Dermis microvascular lymphatic vessel endothelial cell (primary cell): ENCODE measurements around the gene MMP15. TPM values are rescaled to one million over a fixed set of nuclear protein-coding genes. Genes with fewer than 3 reads are reported as not detected.
"Not testable (repeated sequence)": the region's sequence is repeated elsewhere in the genome, so short reads cannot be mapped to it uniquely, and the experiment has no call there.

Source experiments
- DNase-seq, 2 donors: peaks; one replicate each; pipeline versions ENCODE4 v3.0.0 to v3.0.0-alpha.2; 2010; ENCODE audit warnings: low read depth in 2 of 2
- total RNA-seq: library from RNA; depleted of rRNA; stranded (reverse); fragments of >200 nt; gene quantifications from 2 replicates; pipeline ENCODE4 v1.2.1, GENCODE V29; 2014

Gene MMP15
- total RNA-seq, 1 donor from 2014 or later, result 6.9 TPM

DNA sequence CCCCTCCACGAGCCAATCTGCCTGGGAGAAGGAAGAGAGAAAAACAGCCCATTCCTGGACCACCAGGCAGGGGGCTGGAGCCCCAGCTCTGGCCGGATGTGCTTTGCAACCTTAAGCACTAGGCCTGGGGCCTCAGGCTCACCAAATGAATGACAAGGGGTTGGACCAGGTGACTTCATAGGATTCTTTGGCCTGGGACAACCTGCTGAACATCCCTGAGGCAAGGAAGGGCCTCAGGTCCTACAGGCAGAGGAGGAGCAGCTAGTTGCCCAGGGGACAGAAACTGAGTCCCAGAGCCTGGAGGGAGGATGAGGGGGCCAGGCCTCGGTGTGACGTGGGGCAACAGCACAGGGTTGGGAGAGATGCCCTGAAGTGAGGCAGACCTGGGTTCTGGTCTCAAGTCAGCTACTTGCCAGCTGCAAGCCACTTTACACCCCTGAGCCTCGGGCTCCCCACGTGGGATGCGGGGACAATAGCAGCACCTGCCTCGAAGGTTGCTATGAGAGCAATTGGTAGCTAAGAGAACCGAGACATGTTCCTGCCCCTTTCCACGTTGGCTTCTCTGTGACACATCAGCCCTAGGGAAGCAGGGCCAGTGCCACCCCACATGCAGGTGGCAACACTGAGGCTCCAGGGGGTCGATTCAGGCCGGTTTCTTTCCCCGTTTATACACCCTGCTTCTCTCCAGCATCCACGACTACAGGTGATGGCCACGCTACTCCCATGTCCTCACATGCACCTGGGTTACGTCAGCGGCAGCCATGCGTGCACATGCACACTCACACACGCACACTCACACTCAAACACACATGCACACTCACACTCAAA, 61.0 kb downstream of the MMP15 start:
- no peak for DNase-seq

DNA sequence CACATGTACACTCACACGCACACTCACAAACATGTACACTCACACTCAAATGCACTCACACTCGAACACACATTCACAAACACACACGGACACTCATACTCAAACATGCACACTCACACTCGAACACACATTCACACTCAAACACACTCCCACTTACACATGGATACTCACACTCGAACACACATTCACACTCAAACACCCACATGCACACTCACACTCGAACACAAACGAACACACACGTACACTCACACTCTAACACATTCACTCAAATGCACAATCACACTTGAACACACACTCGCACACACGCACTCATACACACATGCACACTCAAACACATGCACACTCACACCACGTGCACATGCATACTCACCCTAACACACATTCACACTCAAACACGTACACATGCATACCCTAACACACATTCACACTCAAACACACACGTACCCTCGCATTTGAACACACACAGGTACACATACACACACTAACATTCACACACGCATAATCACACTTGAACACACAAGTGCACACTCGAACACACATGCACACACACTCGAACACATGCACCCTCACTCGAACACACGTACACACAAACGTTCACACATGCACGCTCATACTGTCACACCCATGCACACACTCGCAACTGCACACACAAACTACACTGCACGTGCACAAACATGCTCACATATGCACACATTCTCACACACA, 61.8 kb downstream of the MMP15 start:
- DNase-seq, result no peak

DNA sequence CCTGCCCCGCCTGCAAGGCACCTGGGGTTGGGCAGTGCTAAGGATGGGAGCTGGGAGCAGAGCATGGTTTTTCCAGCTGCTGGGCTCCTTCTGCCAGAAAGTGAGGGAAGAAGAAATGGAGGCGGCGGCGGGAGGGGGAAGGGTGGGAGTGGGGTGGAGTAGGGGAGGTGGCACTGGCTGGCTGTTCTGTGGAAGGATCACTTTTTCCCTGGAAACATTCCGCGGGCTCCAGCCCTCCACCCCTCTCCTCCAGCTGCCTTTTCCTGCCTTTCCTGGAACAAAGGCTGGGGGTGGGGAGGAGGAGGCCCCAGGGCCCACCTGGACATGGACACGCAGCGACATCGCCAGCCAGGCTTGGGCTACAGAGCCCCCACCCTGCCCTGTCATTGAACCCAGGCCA, 62.5 kb downstream of the MMP15 start:
- DNase-seq, result no peak

GRCh38 chr16:58090396-58090795, 64.8 kb downstream of the MMP15 start:
- not testable (repeated sequence) for DNase-seq

- DNase-seq, result no peak
Measured at GRCh38 chr16:58094026-58094425, 68.5 kb downstream of the MMP15 start.

DNA sequence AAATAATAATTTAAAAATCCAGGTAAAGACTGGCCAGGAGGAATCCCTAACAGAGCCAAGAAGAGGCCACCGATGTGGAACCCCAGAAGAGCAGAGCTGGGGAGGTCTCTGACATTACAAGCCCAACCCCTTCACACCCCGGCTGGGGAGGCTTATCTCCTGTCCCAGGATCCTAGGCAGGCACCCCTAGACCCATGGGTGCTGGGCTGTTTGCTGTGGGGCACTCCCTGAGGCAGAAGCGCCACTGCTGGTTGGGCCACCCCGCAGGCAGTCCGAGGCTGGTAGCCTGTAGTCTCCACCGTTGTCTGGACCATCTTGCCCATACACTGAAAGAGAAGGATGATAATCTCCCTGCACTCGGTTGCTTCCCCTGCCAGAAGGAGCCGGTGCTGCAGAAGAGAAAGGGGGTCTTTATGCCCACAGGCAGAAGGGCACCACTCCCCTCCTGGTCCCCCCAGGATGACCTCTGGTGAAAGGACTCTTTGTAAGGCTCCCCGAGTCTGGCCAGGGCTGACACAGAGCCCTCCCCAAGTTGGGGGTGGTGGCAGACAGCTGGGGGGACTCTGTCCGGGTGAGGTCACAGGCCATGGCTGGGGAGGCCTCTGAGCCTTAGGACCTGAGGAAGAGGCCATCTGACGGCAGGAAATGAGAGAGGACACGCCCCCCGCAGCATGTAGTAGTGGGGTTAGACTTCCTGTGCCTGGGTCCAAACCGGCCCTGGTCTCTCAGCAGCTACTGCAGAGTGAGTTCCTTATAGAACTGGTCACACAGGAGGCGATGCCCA, 69.4 kb downstream of the MMP15 start:
- no peak for DNase-seq

DNA sequence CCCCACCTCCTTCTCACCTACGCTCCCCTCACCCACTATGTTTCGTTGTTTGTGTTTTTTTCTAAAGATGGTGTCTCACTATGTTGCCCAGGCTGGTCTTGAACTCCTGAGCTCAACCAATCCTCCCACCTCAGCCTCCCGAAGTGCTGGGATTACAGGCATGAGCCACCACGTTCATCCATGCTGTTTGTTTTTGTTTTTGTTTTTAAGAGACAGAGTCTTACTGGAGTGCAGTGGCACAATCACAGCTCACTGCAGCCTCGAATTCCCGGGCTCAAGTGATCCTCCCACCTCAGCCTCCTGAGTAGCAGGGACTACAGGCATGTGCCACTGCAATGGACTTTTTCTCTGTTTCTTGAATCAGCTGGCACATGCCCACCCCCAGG, 70.0 kb downstream of the MMP15 start:
- DNase-seq, result not testable (repeated sequence)

GRCh38 chr16:58096249-58096648, 70.7 kb downstream of the MMP15 start:
- no peak for DNase-seq

Other genes starting within 250 kb of the MMP15 start
- 31.1 and 63.8 TPM in 2 replicates for gene KIFC3, start 223.3 kb upstream of the MMP15 start, total RNA-seq
- not detected in 2 replicates for gene CNGB1, start 54.6 kb upstream of the MMP15 start, total RNA-seq
- gene ZNF319, start 25.1 kb upstream of the MMP15 start, total RNA-seq, result 2.2 and 3.9 TPM in 2 replicates
- gene USB1, start 24.3 kb upstream of the MMP15 start, total RNA-seq, result 20.4 and 33.8 TPM in 2 replicates
- gene CFAP20, start 103.6 kb downstream of the MMP15 start, total RNA-seq, result 44.3 and 51.2 TPM in 2 replicates
- 27.2 and 33.8 TPM in 2 replicates for gene CSNK2A2, start 172.4 kb downstream of the MMP15 start, total RNA-seq